NT2/D1 (cell line): Measurements from ENCODE around the gene GRB7.

ENCODE experiments used
- DNase-seq: peaks from one replicate; pipeline ENCODE4 v3.0.0-alpha.2; 2011; ENCODE audit warnings: low read depth, low spot score
- H3K27me3 ChIP-seq: 2 replicates; pipeline ENCODE4 v1.6.0; 2011; ENCODE audit warnings: mild to moderate bottlenecking; ENCODE audit not compliant: insufficient read length, insufficient read depth
- H3K36me3 ChIP-seq: 2 replicates; pipeline ENCODE4 v1.6.1; 2011; ENCODE audit warnings: mild to moderate bottlenecking, low read length, mixed read lengths; ENCODE audit not compliant: insufficient read depth, insufficient read length
- H3K4me1 ChIP-seq: 2 replicates; pipeline ENCODE4 v1.5.1; 2011; ENCODE audit not compliant: insufficient read depth, insufficient read length
- H3K4me3 ChIP-seq: 2 replicates; pipeline ENCODE4 v1.5.1; 2011; ENCODE audit warnings: low read depth; ENCODE audit not compliant: insufficient read length
- H3K9ac ChIP-seq: 2 replicates; pipeline ENCODE4 v1.6.0; 2011; ENCODE audit warnings: low read depth; ENCODE audit not compliant: insufficient read length
- H3K9me3 ChIP-seq: 2 replicates; pipeline ENCODE4 v1.5.1; 2011; ENCODE audit warnings: mild to moderate bottlenecking, low read length; ENCODE audit not compliant: insufficient read depth
- SUZ12 ChIP-seq: IDR thresholded peaks from 2 replicates; pipeline ENCODE4 v1.6.1; 2011; ENCODE audit not compliant: insufficient read length, insufficient read depth; ENCODE audit errors: extremely low read depth
- YY1 ChIP-seq: IDR thresholded peaks from 2 replicates; pipeline ENCODE4 v1.6.1; 2011; ENCODE audit not compliant: insufficient read length, insufficient read depth
- ZNF274 ChIP-seq: IDR thresholded peaks from 2 replicates; pipeline ENCODE4 v1.6.1; 2011; ENCODE audit warnings: mild to moderate bottlenecking, low read depth, low read length

Gene GRB7

DNA sequence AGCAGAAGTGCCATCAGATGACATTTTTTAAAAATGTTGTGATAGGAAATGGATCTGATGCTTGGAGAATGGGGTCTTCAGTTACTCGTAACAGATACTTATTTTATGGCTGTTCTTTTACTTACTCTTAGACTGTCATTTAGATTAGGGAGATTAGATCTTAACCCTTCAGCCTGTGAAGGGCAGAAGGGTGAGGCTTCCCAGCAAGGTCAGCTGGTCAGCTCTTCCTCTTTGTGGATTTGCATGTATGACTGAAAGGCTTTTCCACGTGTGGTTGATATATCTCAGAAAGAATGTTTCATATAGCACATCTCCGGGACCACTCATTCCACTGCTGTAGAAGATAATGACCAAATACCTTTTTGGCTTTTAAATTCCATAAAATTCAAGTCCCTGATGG lies 27.4 kb downstream of the GRB7 start:
- DNase-seq: no peak
- H3K27me3 ChIP-seq: no peaks in the 10 kb centered on the region
- TF ChIP-seq YY1: no peak
- TF ChIP-seq ZNF274: no peak
- TF ChIP-seq SUZ12: no peak
- peaks cover 14% of the 10 kb centered on the region for H3K9me3 ChIP-seq
- H3K9ac ChIP-seq: no peak overlapping the region
- no peaks in the 10 kb centered on the region for H3K36me3 ChIP-seq
- H3K4me1 ChIP-seq: no peaks in the 10 kb centered on the region
- H3K4me3 ChIP-seq: no peak overlapping the region

- no peaks in the 10 kb centered on the region for H3K36me3 ChIP-seq
- TF ChIP-seq SUZ12 (no peak), ZNF274 (peak; percentile 48; the same call in 1 of the 2 replicates), YY1 (no peak)
- no peak for DNase-seq
- peaks cover 14% of the 10 kb centered on the region for H3K9me3 ChIP-seq
- H3K9ac ChIP-seq: no peak overlapping the region
- no peaks in the 10 kb centered on the region for H3K27me3 ChIP-seq
- H3K4me1 ChIP-seq: no peaks in the 10 kb centered on the region
- no peak overlapping the region for H3K4me3 ChIP-seq
Measured at GRCh38 chr17:39765766-39766165, 28.0 kb downstream of the GRB7 start.

- no peak overlapping the region for H3K4me3 ChIP-seq
- H3K9ac ChIP-seq: no peak overlapping the region
- H3K36me3 ChIP-seq: no peaks in the 10 kb centered on the region
- TF ChIP-seq YY1 (no peak), SUZ12 (no peak), ZNF274 (no peak)
- H3K9me3 ChIP-seq: peaks cover 14% of the 10 kb centered on the region
- no peaks in the 10 kb centered on the region for H3K27me3 ChIP-seq
- no peak for DNase-seq
- H3K4me1 ChIP-seq: no peaks in the 10 kb centered on the region
Measured at GRCh38 chr17:39767147-39767546, 29.4 kb downstream of the GRB7 start.

DNA sequence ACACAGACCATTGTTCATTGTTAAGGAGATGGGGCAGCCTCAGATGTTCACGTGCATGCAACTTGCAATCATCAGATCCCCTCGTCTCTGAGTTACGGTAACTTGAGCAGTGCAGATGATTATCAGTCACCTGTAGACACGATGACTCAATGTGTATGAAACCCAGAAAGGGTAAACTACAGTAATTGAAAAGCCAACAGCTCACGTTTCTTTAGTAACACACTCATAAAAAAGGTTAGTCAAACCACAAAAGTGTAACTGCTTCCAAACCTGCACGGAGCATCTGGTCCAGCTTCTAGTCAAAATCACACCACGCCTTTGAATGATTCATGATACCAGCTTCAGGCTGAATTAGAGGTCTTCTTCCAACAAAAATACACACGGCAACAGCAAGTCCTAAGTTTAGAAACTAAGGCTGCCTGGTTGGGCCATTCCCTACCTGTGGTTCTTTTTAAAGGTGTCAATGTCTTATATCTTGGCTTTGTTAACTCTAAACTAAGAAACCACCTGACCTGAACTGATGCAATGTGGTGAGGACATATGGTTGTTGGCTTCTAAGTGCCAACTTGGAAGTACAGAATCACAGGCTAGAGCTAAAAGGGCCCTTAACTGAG lies 32.3 kb downstream of the GRB7 start:
- Histone ChIP-seq H3K27me3 (no peaks in the 10 kb centered on the region), H3K4me3 (no peak overlapping the region), H3K9ac (no peak overlapping the region), H3K36me3 (no peaks in the 10 kb centered on the region), H3K4me1 (no peaks in the 10 kb centered on the region), H3K9me3 (peaks cover 14% of the 10 kb centered on the region)
- DNase-seq: no peak
- TF ChIP-seq SUZ12: no peak
- no peak for TF ChIP-seq YY1
- no peak for TF ChIP-seq ZNF274

DNA sequence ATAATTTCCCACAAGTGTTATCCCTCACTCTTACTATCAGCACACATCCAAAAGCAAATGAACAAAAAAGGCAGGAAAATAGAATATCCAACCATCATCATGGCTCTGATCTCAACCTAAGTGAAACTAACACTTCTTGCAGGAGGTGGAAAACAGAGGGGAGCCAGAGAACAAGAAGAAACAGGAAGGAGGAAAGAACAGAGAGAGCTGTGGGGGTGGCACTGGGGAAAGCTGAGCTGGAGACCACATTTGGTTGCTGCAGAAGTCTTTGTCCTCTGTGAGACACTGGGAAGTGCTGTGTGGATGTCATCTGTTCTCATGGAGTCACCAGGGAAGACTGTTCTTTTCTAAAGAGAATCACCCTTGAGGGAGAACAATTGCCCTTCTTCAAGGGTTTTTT lies 34.7 kb downstream of the GRB7 start:
- Histone ChIP-seq H3K9me3 (no peaks in the 10 kb centered on the region), H3K9ac (no peak overlapping the region), H3K27me3 (no peaks in the 10 kb centered on the region), H3K4me3 (no peak overlapping the region), H3K4me1 (no peaks in the 10 kb centered on the region), H3K36me3 (no peaks in the 10 kb centered on the region)
- DNase-seq: no peak
- TF ChIP-seq SUZ12: no peak
- no peak for TF ChIP-seq YY1
- no peak for TF ChIP-seq ZNF274

- H3K27me3 ChIP-seq: no peaks in the 10 kb centered on the region
- no peak overlapping the region for H3K4me3 ChIP-seq
- H3K9me3 ChIP-seq: no peaks in the 10 kb centered on the region
- H3K9ac ChIP-seq: no peak overlapping the region
- TF ChIP-seq ZNF274: no peak
- no peaks in the 10 kb centered on the region for H3K4me1 ChIP-seq
- no peak for DNase-seq
- H3K36me3 ChIP-seq: no peaks in the 10 kb centered on the region
Measured at GRCh38 chr17:39772987-39773934, 35.5 kb downstream of the GRB7 start.

DNA sequence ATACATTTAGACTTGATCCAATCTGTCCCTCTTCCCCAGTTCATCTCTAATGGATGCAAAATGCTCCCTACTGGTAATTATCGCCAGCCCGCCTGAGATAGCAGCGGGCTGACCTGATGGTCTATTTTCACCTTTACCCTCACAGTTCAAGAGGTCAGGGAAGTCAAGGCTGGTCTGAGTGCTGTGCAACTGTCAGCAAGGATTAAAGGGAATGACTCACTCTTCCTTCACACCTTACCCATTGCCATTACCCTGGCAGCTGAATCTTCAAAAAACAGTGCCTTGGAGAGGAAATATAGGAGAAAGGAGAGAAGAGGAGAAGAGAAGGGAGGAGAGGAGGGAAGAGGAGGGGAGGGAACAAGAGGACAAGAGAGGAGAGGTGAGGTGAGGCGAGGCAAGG lies 36.3 kb downstream of the GRB7 start:
- Histone ChIP-seq H3K27me3 (no peaks in the 10 kb centered on the region), H3K9me3 (no peaks in the 10 kb centered on the region), H3K4me3 (no peak overlapping the region), H3K9ac (no peak overlapping the region), H3K36me3 (no peaks in the 10 kb centered on the region), H3K4me1 (no peaks in the 10 kb centered on the region)
- no peak for DNase-seq
- TF ChIP-seq SUZ12 (no peak), YY1 (no peak), ZNF274 (no peak)

DNA sequence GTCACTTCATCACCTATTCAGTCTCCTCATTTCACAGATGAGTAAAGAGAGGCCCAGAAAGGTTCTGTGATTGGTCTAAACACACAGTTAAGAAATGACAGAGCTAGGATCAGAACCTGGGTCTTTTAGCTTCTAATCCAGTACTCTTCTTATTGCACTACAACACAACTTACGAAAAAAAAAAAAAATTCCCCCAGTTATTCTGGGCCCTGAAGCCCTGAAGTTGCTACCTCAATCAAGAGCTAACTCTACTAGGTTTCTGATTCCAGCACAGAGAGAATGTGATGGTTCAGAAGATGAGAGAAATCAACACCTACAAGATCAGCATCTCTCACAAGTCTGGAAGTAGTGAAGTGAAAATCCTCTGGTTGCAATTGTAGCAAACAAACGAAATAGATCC lies 37.3 kb downstream of the GRB7 start:
- H3K4me3 ChIP-seq: no peak overlapping the region
- H3K9me3 ChIP-seq: no peaks in the 10 kb centered on the region
- H3K9ac ChIP-seq: no peak overlapping the region
- no peak for TF ChIP-seq SUZ12
- TF ChIP-seq YY1: no peak
- no peak for TF ChIP-seq ZNF274
- no peaks in the 10 kb centered on the region for H3K27me3 ChIP-seq
- no peaks in the 10 kb centered on the region for H3K4me1 ChIP-seq
- no peaks in the 10 kb centered on the region for H3K36me3 ChIP-seq
- DNase-seq: no peak
